CD4-positive, alpha-beta T cell treated with Interleukin-1 beta for 1 hour (primary cell): ENCODE data around the gene TMEM51.
A peak's percentile ranks its signal among the peaks of the same experiment; 100 is the strongest.

Source experiments
- DNase-seq, 2 donors: peaks; one replicate each; pipeline ENCODE4 v3.0.0-alpha.2; 2020 to 2022

TMEM51 gene

GRCh38 chr1:15255582-15256149, 102.1 kb downstream of the TMEM51 start:
- no peak for DNase-seq

GRCh38 chr1:15256584-15256983, 103.0 kb downstream of the TMEM51 start:
- DNase-seq, result no peak

GRCh38 chr1:15257309-15257708, 103.8 kb downstream of the TMEM51 start:
- no peak for DNase-seq

GRCh38 chr1:15258833-15259621, 105.5 kb downstream of the TMEM51 start:
- no peak for DNase-seq

GRCh38 chr1:15259622-15260007, 106.1 kb downstream of the TMEM51 start:
- no peak for DNase-seq

- no peak for DNase-seq
Measured at GRCh38 chr1:15260418-15261154, 107.0 kb downstream of the TMEM51 start.

- peak in 1 of 2 donors; percentile 78 for DNase-seq
Measured at GRCh38 chr1:15261155-15262002, 107.8 kb downstream of the TMEM51 start.

GRCh38 chr1:15262003-15262377, 108.4 kb downstream of the TMEM51 start:
- DNase-seq, result no peak

- DNase-seq, result no peak
Measured at GRCh38 chr1:15262706-15263105, 109.2 kb downstream of the TMEM51 start.

- no peak for DNase-seq
Measured at GRCh38 chr1:15264769-15265168, 111.2 kb downstream of the TMEM51 start.
